Stimulated activated CD8-positive, alpha-beta memory T cell treated with anti-CD3 and anti-CD28 coated beads, Interleukin-12 subunit alpha, Interleukin-12 subunit beta, amount 100 ng/mL, for 4 hours (primary cell): ENCODE results near the gene FBLN2.

Experiments used
- DNase-seq: peaks from one replicate; pipeline ENCODE4 v3.0.0-alpha.2; 2020; ENCODE audit warnings: low read depth

The FBLN2 gene

GRCh38 chr3:13605555-13605954 lies 56.6 kb downstream of the FBLN2 start:
- DNase-seq: no peak

GRCh38 chr3:13607821-13608597 lies 59.1 kb downstream of the FBLN2 start:
- no peak for DNase-seq

- DNase-seq: no peak
These were observed 60.2 kb downstream of the FBLN2 start for GRCh38 chr3:13608969-13609725.

GRCh38 chr3:13610006-13610570 lies 61.2 kb downstream of the FBLN2 start:
- DNase-seq: no peak

GRCh38 chr3:13611221-13611620 lies 62.3 kb downstream of the FBLN2 start:
- no peak for DNase-seq

GRCh38 chr3:13612829-13613228 lies 63.9 kb downstream of the FBLN2 start:
- DNase-seq: no peak

GRCh38 chr3:13613343-13614190 lies 64.6 kb downstream of the FBLN2 start:
- no peak for DNase-seq

- DNase-seq: no peak
These were observed 65.7 kb downstream of the FBLN2 start for GRCh38 chr3:13614607-13615006.

GRCh38 chr3:13615019-13615528 lies 66.1 kb downstream of the FBLN2 start:
- no peak for DNase-seq

GRCh38 chr3:13616359-13616758 lies 67.4 kb downstream of the FBLN2 start:
- DNase-seq: no peak

- DNase-seq: no peak
These were observed 68.3 kb downstream of the FBLN2 start for GRCh38 chr3:13617097-13617738.

- no peak for DNase-seq
These were observed 69.1 kb downstream of the FBLN2 start for GRCh38 chr3:13617981-13618380.

GRCh38 chr3:13618836-13619235 lies 69.9 kb downstream of the FBLN2 start:
- DNase-seq: no peak

GRCh38 chr3:13619661-13620230 lies 70.8 kb downstream of the FBLN2 start:
- no peak for DNase-seq

GRCh38 chr3:13620281-13620680 lies 71.4 kb downstream of the FBLN2 start:
- no peak for DNase-seq

- DNase-seq: no peak
These were observed 71.9 kb downstream of the FBLN2 start for GRCh38 chr3:13620776-13621365.

- peak; percentile 37 for DNase-seq
These were observed 72.7 kb downstream of the FBLN2 start for GRCh38 chr3:13621381-13622221.

GRCh38 chr3:13622356-13622755 lies 73.4 kb downstream of the FBLN2 start:
- DNase-seq: no peak

GRCh38 chr3:13623101-13623654 lies 74.3 kb downstream of the FBLN2 start:
- no peak for DNase-seq
